GM12864 (cell line): ENCODE measurements around the gene LEMD3.

Experiments
- DNase-seq: peaks from one replicate; pipeline ENCODE4 v3.0.0-alpha.2; 2011; ENCODE audit warnings: low read depth
- H3K4me3 ChIP-seq: 2 replicates; pipeline ENCODE4 v1.5.1; 2011; ENCODE audit warnings: mild to moderate bottlenecking, low read depth, low read length, control low read depth
- TF ChIP-seq, protein P1 (sequence below): IDR thresholded peaks from 2 replicates; pipeline ENCODE4 v1.5.1; 2011; ENCODE audit warnings: low read depth, mild to moderate bottlenecking, moderate library complexity, low read length, control low read depth, inconsistent platforms; ENCODE audit errors: missing control alignments

Gene LEMD3

GRCh38 chr12:65169320-65170208 lies at the start of gene LEMD3:
Gene LEMD3 (plus strand): TSS chr12:65169583. CDS start chr12:65169597, 14 bp downstream.
- peak within 1 kb of the TSS; percentile 85 for H3K4me3 ChIP-seq
- TF ChIP-seq, protein P1, sequence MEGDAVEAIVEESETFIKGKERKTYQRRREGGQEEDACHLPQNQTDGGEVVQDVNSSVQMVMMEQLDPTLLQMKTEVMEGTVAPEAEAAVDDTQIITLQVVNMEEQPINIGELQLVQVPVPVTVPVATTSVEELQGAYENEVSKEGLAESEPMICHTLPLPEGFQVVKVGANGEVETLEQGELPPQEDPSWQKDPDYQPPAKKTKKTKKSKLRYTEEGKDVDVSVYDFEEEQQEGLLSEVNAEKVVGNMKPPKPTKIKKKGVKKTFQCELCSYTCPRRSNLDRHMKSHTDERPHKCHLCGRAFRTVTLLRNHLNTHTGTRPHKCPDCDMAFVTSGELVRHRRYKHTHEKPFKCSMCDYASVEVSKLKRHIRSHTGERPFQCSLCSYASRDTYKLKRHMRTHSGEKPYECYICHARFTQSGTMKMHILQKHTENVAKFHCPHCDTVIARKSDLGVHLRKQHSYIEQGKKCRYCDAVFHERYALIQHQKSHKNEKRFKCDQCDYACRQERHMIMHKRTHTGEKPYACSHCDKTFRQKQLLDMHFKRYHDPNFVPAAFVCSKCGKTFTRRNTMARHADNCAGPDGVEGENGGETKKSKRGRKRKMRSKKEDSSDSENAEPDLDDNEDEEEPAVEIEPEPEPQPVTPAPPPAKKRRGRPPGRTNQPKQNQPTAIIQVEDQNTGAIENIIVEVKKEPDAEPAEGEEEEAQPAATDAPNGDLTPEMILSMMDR, result no peak
- peak; percentile 85 for DNase-seq

GRCh38 chr12:65121049-65121955 lies 48.1 kb upstream of the LEMD3 start, which contains the start of gene WIF1:
Gene WIF1 (minus strand): TSS chr12:65121305. CDS start chr12:65121191, 114 bp downstream.
- H3K4me3 ChIP-seq, result peak within 1 kb of the TSS; percentile 4
- TF ChIP-seq, protein P1, result peak; percentile 66
- no peak for DNase-seq

GRCh38 chr12:65121956-65122469 lies 47.4 kb upstream of the LEMD3 start:
- no peak overlapping the region for H3K4me3 ChIP-seq
- TF ChIP-seq, protein P1, result no peak
- no peak for DNase-seq

- DNase-seq, result no peak
- no peak overlapping the region for H3K4me3 ChIP-seq
- TF ChIP-seq, protein P1, result no peak
These were observed 46.7 kb upstream of the LEMD3 start for GRCh38 chr12:65122703-65123102.

GRCh38 chr12:65123435-65124063 lies 45.8 kb upstream of the LEMD3 start:
- TF ChIP-seq, protein P1, result peak; percentile 50
- DNase-seq, result no peak
- no peak overlapping the region for H3K4me3 ChIP-seq

- H3K4me3 ChIP-seq, result no peak overlapping the region
- TF ChIP-seq, protein P1, result no peak
- DNase-seq, result no peak
These were observed 44.1 kb upstream of the LEMD3 start for GRCh38 chr12:65125247-65125646.
